SK-N-MC (cell line): ENCODE data around the gene CDC14A.

ENCODE experiments used
- EZH2 ChIP-seq: fragments of 200-600 bp; sonication (generic); IDR thresholded peaks from one replicate; pipeline ENCODE4 v1.6.1; 2017; ENCODE audit warnings: antibody characterized with exemption
- POLR2AphosphoS5 ChIP-seq: IDR thresholded peaks from 2 replicates; pipeline ENCODE4 v1.6.1; 2012; ENCODE audit warnings: mild to moderate bottlenecking, low read depth, low read length, borderline replicate concordance

DNA sequence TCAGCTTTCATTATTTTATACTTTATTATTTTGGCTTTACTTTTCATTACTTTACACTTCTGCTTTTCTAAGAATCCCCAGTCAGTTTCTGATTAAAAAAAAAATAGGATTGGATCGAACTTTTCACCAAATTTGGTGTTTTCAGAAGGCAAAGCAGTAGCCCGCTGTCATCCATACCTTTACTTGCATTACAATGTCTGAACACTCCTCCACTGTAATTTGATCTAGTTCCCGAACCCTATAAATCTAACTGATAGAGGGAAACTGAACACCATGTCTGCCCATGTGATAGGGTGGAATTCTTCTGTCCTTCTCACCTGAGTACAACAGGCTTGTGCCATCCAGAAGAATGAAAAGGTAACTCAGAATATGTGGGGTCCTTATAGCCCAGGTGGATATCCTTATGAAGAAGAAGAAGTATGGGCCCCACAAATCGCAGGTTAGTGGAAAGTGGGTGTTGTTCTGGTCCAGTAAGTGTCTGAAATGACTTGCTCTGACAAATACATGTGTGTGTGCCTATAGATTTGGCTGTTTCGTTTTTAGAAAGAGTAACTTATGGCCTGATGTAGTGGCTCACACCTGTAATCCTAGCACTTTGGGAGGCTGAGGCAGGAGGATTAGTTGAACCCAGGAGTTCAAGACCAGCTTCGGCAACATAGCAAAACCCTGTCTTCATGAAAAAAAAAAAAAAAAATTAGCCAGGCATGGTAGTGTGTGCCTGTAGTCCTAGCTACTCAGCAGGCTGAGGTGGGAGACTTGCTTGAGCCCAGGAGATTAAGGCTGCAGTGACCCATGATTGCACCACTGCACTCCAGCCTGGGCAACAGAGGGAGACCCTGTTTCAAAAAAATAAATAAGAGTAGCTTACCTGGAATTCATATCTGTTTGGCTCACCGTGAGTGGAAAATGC is 26.6 kb upstream of the CDC14A start:
- no peak for TF ChIP-seq POLR2AphosphoS5
- TF ChIP-seq EZH2: no peak
